Activated CD4-positive, alpha-beta T cell treated with anti-CD3 and anti-CD28 coated beads, Interleukin-2, amount 50 U/mL, for 1 hour (primary cell): ENCODE results near the gene IGFL2.
"Not testable (repeated sequence)": the region's sequence is repeated elsewhere in the genome, so short reads cannot be mapped to it uniquely, and the experiment has no call there.

ENCODE experiments used
- DNase-seq: peaks from one replicate; pipeline ENCODE4 v3.0.0-alpha.2; 2020

The IGFL2 gene

GRCh38 chr19:46147791-46148288 lies at the start of gene IGFL2:
IGFL2 (plus strand) TSS chr19:46148238; CDS start chr19:46148279, 41 bp downstream.
- DNase-seq: no peak

GRCh38 chr19:46100344-46100743 lies 47.7 kb upstream of the IGFL2 start:
- DNase-seq: no peak

GRCh38 chr19:46101293-46101692 lies 46.7 kb upstream of the IGFL2 start:
- DNase-seq: no peak

- not testable (repeated sequence) for DNase-seq
These were observed 45.7 kb upstream of the IGFL2 start for GRCh38 chr19:46102333-46102732.

GRCh38 chr19:46107371-46107770 lies 40.7 kb upstream of the IGFL2 start:
- no peak for DNase-seq

GRCh38 chr19:46109876-46110275 lies 38.2 kb upstream of the IGFL2 start:
- no peak for DNase-seq

- no peak for DNase-seq
These were observed 36.7 kb upstream of the IGFL2 start for GRCh38 chr19:46111376-46111775.

- no peak for DNase-seq
These were observed 35.5 kb upstream of the IGFL2 start for GRCh38 chr19:46112527-46112926.

- no peak for DNase-seq
These were observed 34.3 kb upstream of the IGFL2 start for GRCh38 chr19:46113726-46114125.

- no peak for DNase-seq
These were observed 32.5 kb upstream of the IGFL2 start for GRCh38 chr19:46115396-46116106.

GRCh38 chr19:46116121-46116520 lies 31.9 kb upstream of the IGFL2 start:
- no peak for DNase-seq

GRCh38 chr19:46118136-46118535 lies 29.9 kb upstream of the IGFL2 start:
- no peak for DNase-seq

GRCh38 chr19:46124638-46125115 lies 23.4 kb upstream of the IGFL2 start, which contains the start of gene IGFL3:
IGFL3 (minus strand) TSS chr19:46124688; CDS start chr19:46124649, 39 bp downstream.
- no peak for DNase-seq

GRCh38 chr19:46125447-46125846 lies 22.6 kb upstream of the IGFL2 start:
- DNase-seq: no peak

GRCh38 chr19:46126086-46126580 lies 21.9 kb upstream of the IGFL2 start:
- DNase-seq: no peak

- no peak for DNase-seq
These were observed 16.4 kb upstream of the IGFL2 start for GRCh38 chr19:46131485-46132143.

- no peak for DNase-seq
These were observed 15.4 kb upstream of the IGFL2 start for GRCh38 chr19:46132508-46133100.

- no peak for DNase-seq
These were observed 14.9 kb upstream of the IGFL2 start for GRCh38 chr19:46133101-46133627.

- no peak for DNase-seq
These were observed 14.2 kb upstream of the IGFL2 start for GRCh38 chr19:46133777-46134241.

- DNase-seq: no peak
These were observed 13.5 kb upstream of the IGFL2 start for GRCh38 chr19:46134527-46134926.

- DNase-seq: no peak
These were observed 10.0 kb upstream of the IGFL2 start for GRCh38 chr19:46137915-46138473.

GRCh38 chr19:46141421-46141820 lies 6.6 kb upstream of the IGFL2 start:
- no peak for DNase-seq

- DNase-seq: no peak
These were observed 5.7 kb upstream of the IGFL2 start for GRCh38 chr19:46142294-46142693.
